CD14-positive monocyte (primary cell): ENCODE results near the gene UBL3. TPM values are rescaled to one million over a fixed set of nuclear protein-coding genes. Genes with fewer than 3 reads are reported as not detected.
A peak's percentile ranks its signal among the peaks of the same experiment; 100 is the strongest.

Experiments used
- DNase-seq, 3 donors: peaks; one replicate each; pipeline ENCODE4 v3.0.0-alpha.2; 2011 to 2022
- H2AFZ ChIP-seq: 2 replicates; pipeline ENCODE4 v1.6.0; 2012; ENCODE audit warnings: mild to moderate bottlenecking, low read depth, low read length, inconsistent platforms; ENCODE audit not compliant: insufficient read depth, poor library complexity, severe bottlenecking
- H3K27ac ChIP-seq, 2 donors: 1 replicate in 1 of 2; 2 replicates in 1 of 2; pipeline ENCODE4 v1.5.1; 2012 to 2013; ENCODE audit warnings: low read length in 2 of 2, control low read depth in 1 of 2, inconsistent platforms in 1 of 2, low read depth in 1 of 2, mild to moderate bottlenecking in 1 of 2
- H3K27me3 ChIP-seq, 2 donors: one replicate each; pipeline versions ENCODE4 v1.6.0 to v1.6.1; 2011 to 2013; ENCODE audit warnings: low read length in 2 of 2; ENCODE audit not compliant: control insufficient read depth in 2 of 2, insufficient read depth in 2 of 2
- H3K36me3 ChIP-seq, 2 donors: replicated peaks in 1 of 2; 1 replicate in 1 of 2; 2 replicates in 1 of 2; pipeline versions ENCODE4 v1.5.1 to v1.6.1; 2012 to 2013; ENCODE audit warnings: low read length in 2 of 2, control low read depth in 1 of 2, inconsistent platforms in 1 of 2, mild to moderate bottlenecking in 1 of 2; ENCODE audit not compliant: insufficient read depth in 2 of 2, control insufficient read depth in 1 of 2
- H3K4me1 ChIP-seq, 2 donors: 1 replicate in 1 of 2; 2 replicates in 1 of 2; pipeline versions ENCODE4 v1.5.1 to v1.6.1; 2012 to 2013; ENCODE audit warnings: low read length in 2 of 2, control low read depth in 1 of 2, inconsistent platforms in 1 of 2, mild to moderate bottlenecking in 1 of 2, moderate library complexity in 1 of 2; ENCODE audit not compliant: insufficient read depth in 2 of 2, control insufficient read depth in 1 of 2
- H3K4me2 ChIP-seq: replicated peaks from 2 replicates; pipeline ENCODE3; 2012; ENCODE audit warnings: low read length, moderate library complexity, mild to moderate bottlenecking; ENCODE audit not compliant: poor library complexity, severe bottlenecking; ENCODE audit errors: extremely low read depth
- H3K4me3 ChIP-seq, 3 experiments: fragments of 200-600 bp in 1 of 3; sonication (generic) in 1 of 3; replicated peaks in 1 of 3; 1 replicate in 2 of 3; 2 replicates in 1 of 3; pipeline ENCODE4 v1.5.1; 2011 to 2013; ENCODE audit warnings: low read length in 3 of 3, mild to moderate bottlenecking in 3 of 3, control low read depth in 2 of 3, low read depth in 2 of 3, inconsistent platforms in 1 of 3, moderate library complexity in 1 of 3
- H3K79me2 ChIP-seq: 2 replicates; pipeline ENCODE4 v1.6.0; 2012; ENCODE audit warnings: mild to moderate bottlenecking, control low read depth, inconsistent platforms, low read length, moderate library complexity; ENCODE audit not compliant: insufficient read depth
- H3K9ac ChIP-seq: 2 replicates; pipeline ENCODE4 v1.6.0; 2017; ENCODE audit warnings: low read length, mild to moderate bottlenecking; ENCODE audit not compliant: insufficient read depth, poor library complexity, severe bottlenecking
- H3K9me3 ChIP-seq, 2 donors: replicated peaks in 1 of 2; 1 replicate in 1 of 2; 2 replicates in 1 of 2; pipeline versions ENCODE4 v1.5.1 to v1.6.1; 2012 to 2013; ENCODE audit warnings: low read length in 2 of 2, control low read depth in 1 of 2; ENCODE audit not compliant: control insufficient read depth in 1 of 2, insufficient read depth in 1 of 2
- H4K20me1 ChIP-seq: 2 replicates; pipeline ENCODE4 v1.6.0; 2012; ENCODE audit warnings: mild to moderate bottlenecking, low read length, control low read depth, moderate library complexity; ENCODE audit not compliant: insufficient read depth
- H3K27ac Mint-ChIP-seq, 7 donors: one replicate each; pipeline ENCODE4 v1.8.0; 2020; ENCODE audit warnings: mild to moderate bottlenecking in 7 of 7, mixed read lengths in 7 of 7, moderate library complexity in 6 of 7, inconsistent platforms in 2 of 7
- H3K27me3 Mint-ChIP-seq, 3 donors: one replicate each; pipeline ENCODE4 v1.8.0; 2021 to 2022; ENCODE audit warnings: low read depth in 3 of 3, mild to moderate bottlenecking in 3 of 3, mixed read lengths in 3 of 3, moderate library complexity in 3 of 3, inconsistent platforms in 1 of 3
- H3K36me3 Mint-ChIP-seq, 2 donors: one replicate each; pipeline ENCODE4 v1.8.0; 2020; ENCODE audit warnings: mixed read lengths in 2 of 2, inconsistent platforms in 1 of 2, mild to moderate bottlenecking in 1 of 2
- H3K4me1 Mint-ChIP-seq: one replicate; pipeline ENCODE4 v1.8.0; 2020; ENCODE audit warnings: mild to moderate bottlenecking, mixed read lengths
- H3K4me3 Mint-ChIP-seq, 2 donors: one replicate each; pipeline ENCODE4 v1.8.0; 2020; ENCODE audit warnings: mild to moderate bottlenecking in 2 of 2, mixed read lengths in 2 of 2, moderate library complexity in 1 of 2
- H3K9me3 Mint-ChIP-seq, 7 donors: one replicate each; pipeline ENCODE4 v1.8.0; 2020 to 2022; ENCODE audit warnings: mixed read lengths in 7 of 7, mild to moderate bottlenecking in 6 of 7, moderate library complexity in 6 of 7, inconsistent platforms in 2 of 7
- CTCF ChIP-seq: fragments of 200-600 bp; IDR thresholded peaks from one replicate; pipeline ENCODE4 v1.8.0; 2022; ENCODE audit warnings: antibody characterized with exemption, mild to moderate bottlenecking
- WGBS: methylation state at CpG from one replicate; pipeline ENCODE4 v1.1.5; 2013; ENCODE audit warnings: missing lambda C conversion rate; ENCODE audit not compliant: insufficient coverage; 5-methylcytosine and 5-hydroxymethylcytosine counted together
- intact Hi-C, 2 donors: fragments of 100-400 bp; cut with micrococcal nuclease; formaldehyde crosslinking; loops; one replicate each; pipeline versions ENCODE4 v1.15.0 to v1.15.1; 2023
- polyA plus RNA-seq, 3 donors: library from polyadenylated mRNA; depleted of rRNA in 1 of 3; unstranded in 2 of 3; stranded (reverse) in 1 of 3; fragments of 300-500 nt in 2 of 3; fragments of >200 nt in 1 of 3; fragmentation: Illumina TruSeq in 2 of 3; gene quantifications; 1 replicate in 2 of 3; 2 replicates in 1 of 3; pipeline ENCODE4 v1.2.3, GENCODE V29; 2012 to 2021

Gene UBL3
- polyA plus RNA-seq, 3 donors, result 13.0 to 32.3 (median 28.2) TPM

- Mint-ChIP-seq H3K27me3 (peaks cover 2 to 12% (median 4%) of the 10 kb centered on the region in 3 donors), H3K27ac (no peak overlapping the region), H3K4me3 (peak overlapping the region in 1 of 2 donors; percentile 56), H3K4me1 (no peaks in the 10 kb centered on the region), H3K36me3 (no peaks in the 10 kb centered on the region), H3K9me3 (no peaks in the 10 kb centered on the region)
- no peak for DNase-seq
- Histone ChIP-seq H3K9ac (no peak overlapping the region), H3K4me2 (no peak overlapping the region), H4K20me1 (no peaks in the 10 kb centered on the region), H3K79me2 (no peaks in the 10 kb centered on the region), H3K4me1 (no peaks in the 10 kb centered on the region), H3K27me3 (peaks cover 0 to 13% of the 10 kb centered on the region in 2 donors), H3K36me3 (no peaks in the 10 kb centered on the region), H3K27ac (no peak overlapping the region), H3K9me3 (no peaks in the 10 kb centered on the region), H3K4me3 (no peak overlapping the region), H2AFZ (no peak overlapping the region)
- intact Hi-C loops, result no loop called here
- no peak for TF ChIP-seq CTCF
- 100% methylated on average over 1 of the region's 6 CpGs for WGBS
Measured at GRCh38 chr13:29877456-29878078, 27.1 kb upstream of the UBL3 start.

- Histone ChIP-seq H3K79me2 (no peaks in the 10 kb centered on the region), H3K27me3 (peaks cover 0 to 13% of the 10 kb centered on the region in 2 donors), H3K36me3 (no peaks in the 10 kb centered on the region), H3K4me1 (no peaks in the 10 kb centered on the region), H4K20me1 (no peaks in the 10 kb centered on the region), H2AFZ (no peak overlapping the region), H3K4me3 (no peak overlapping the region), H3K4me2 (no peak overlapping the region), H3K9ac (no peak overlapping the region), H3K27ac (no peak overlapping the region), H3K9me3 (no peaks in the 10 kb centered on the region)
- WGBS, result no CpG with 5 or more reads among the region's 3 CpGs
- TF ChIP-seq CTCF, result no peak
- intact Hi-C loops, result no loop called here
- DNase-seq, result no peak
- Mint-ChIP-seq H3K27me3 (peaks cover 4 to 12% (median 7%) of the 10 kb centered on the region in 3 donors), H3K27ac (no peak overlapping the region), H3K4me1 (no peaks in the 10 kb centered on the region), H3K36me3 (no peaks in the 10 kb centered on the region), H3K4me3 (peak overlapping the region in 1 of 2 donors; percentile 8), H3K9me3 (no peaks in the 10 kb centered on the region)
Measured at GRCh38 chr13:29875646-29876045, 25.2 kb upstream of the UBL3 start.
